Karpas-422 (cell line): Measurements from ENCODE around the gene CDIP1. TPM values are rescaled to one million over a fixed set of nuclear protein-coding genes. Genes with fewer than 3 reads are reported as not detected.
A peak's percentile ranks its signal among the peaks of the same experiment; 100 is the strongest.

Source experiments
- DNase-seq: peaks from one replicate; pipeline ENCODE4 v3.0.0-alpha.2; 2015
- H2AFZ ChIP-seq: fragments of 200-600 bp; sonication (generic); 2 replicates; pipeline ENCODE4 v1.6.1; 2014; ENCODE audit warnings: antibody characterized with exemption, low read length, mixed read lengths
- H3K27ac ChIP-seq: fragments of 200-600 bp; sonication (generic); 2 replicates; pipeline ENCODE4 v1.5.1; 2014; ENCODE audit warnings: mild to moderate bottlenecking, low read length, moderate library complexity
- H3K27me3 ChIP-seq: fragments of 200-600 bp; sonication (generic); 2 replicates; pipeline ENCODE4 v1.6.1; 2014; ENCODE audit warnings: low read length, mixed read lengths
- H3K36me3 ChIP-seq: fragments of 200-600 bp; sonication (generic); 2 replicates; pipeline ENCODE4 v1.6.1; 2014; ENCODE audit warnings: low read length, mixed read lengths; ENCODE audit not compliant: insufficient read depth
- H3K4me1 ChIP-seq: fragments of 200-600 bp; sonication (generic); 2 replicates; pipeline ENCODE4 v1.6.1; 2014; ENCODE audit warnings: mild to moderate bottlenecking, low read length, mixed read lengths
- H3K4me2 ChIP-seq: fragments of 200-600 bp; sonication (generic); 2 replicates; pipeline ENCODE4 v1.6.1; 2014; ENCODE audit warnings: low read length, low read depth, mild to moderate bottlenecking; ENCODE audit not compliant: poor library complexity, severe bottlenecking
- H3K4me3 ChIP-seq: fragments of 200-600 bp; sonication (generic); 2 replicates; pipeline ENCODE4 v1.5.1; 2014; ENCODE audit warnings: mild to moderate bottlenecking, antibody characterized with exemption, low read length, mixed read lengths
- H3K79me2 ChIP-seq: fragments of 200-600 bp; sonication (generic); 2 replicates; pipeline ENCODE4 v1.6.1; 2014; ENCODE audit warnings: mild to moderate bottlenecking, low read length, mixed read lengths
- H3K9ac ChIP-seq: fragments of 200-600 bp; sonication (generic); 2 replicates; pipeline ENCODE4 v1.6.0; 2014; ENCODE audit warnings: low read length
- H3K9me2 ChIP-seq: fragments of 200-600 bp; sonication (generic), shearing (Covaris generic); replicated peaks from 2 replicates; pipeline ENCODE4 v1.6.0; 2014; ENCODE audit warnings: mild to moderate bottlenecking, low read length, moderate library complexity; ENCODE audit not compliant: insufficient read depth
- H3K9me3 ChIP-seq: fragments of 300-700, 200-600 bp; sonication (generic); 2 replicates; pipeline ENCODE4 v1.6.1; 2014; ENCODE audit warnings: low read length, mixed read lengths
- H4K20me1 ChIP-seq: fragments of 200-600 bp; sonication (generic); 2 replicates; pipeline ENCODE4 v1.6.1; 2014; ENCODE audit warnings: mild to moderate bottlenecking, antibody characterized with exemption, low read length, low read depth; ENCODE audit not compliant: insufficient read depth
- total RNA-seq: library from RNA; depleted of rRNA; stranded (reverse); fragments of >200 nt; shearing (Covaris generic); gene quantifications from 2 replicates; pipeline ENCODE4 v1.2.3, GENCODE V29; 2014; ENCODE audit warnings: low replicate concordance

CDIP1 gene
- total RNA-seq, 1 experiment from 2014 or later = not detected

DNA sequence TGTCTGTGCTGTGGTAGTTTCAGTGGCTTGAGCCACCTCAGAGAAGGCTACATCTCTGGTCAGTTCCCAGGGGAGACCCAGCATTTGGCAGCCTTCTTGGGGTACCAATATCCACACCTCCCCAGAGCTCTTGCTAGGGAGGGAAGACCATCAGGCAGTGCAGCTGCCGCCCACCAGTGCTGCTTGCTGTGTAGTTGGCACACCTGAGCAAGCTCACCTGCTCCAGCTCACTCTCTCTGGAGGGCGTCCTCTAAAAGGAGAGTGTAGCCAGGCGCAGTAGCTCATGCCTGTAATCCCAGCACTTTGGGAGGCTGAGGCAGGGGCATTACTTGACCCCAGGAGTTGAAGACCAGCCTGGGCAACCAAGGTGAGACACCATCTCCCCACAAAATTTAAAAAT lies 29.8 kb downstream of the CDIP1 start:
- Histone ChIP-seq H3K27ac (no peak overlapping the region), H3K4me3 (no peak overlapping the region), H3K9me2 (no peaks in the 10 kb centered on the region), H4K20me1 (no peaks in the 10 kb centered on the region), H3K27me3 (no peaks in the 10 kb centered on the region), H3K36me3 (0 out of 2 replicates have a peak, but pooled peaks cover 6% of the 10 kb centered on the region), H3K9ac (no peak overlapping the region), H2AFZ (no peak overlapping the region), H3K79me2 (peaks cover 15% of the 10 kb centered on the region), H3K4me1 (peaks cover 20% of the 10 kb centered on the region), H3K9me3 (no peaks in the 10 kb centered on the region), H3K4me2 (no peak overlapping the region)
- no peak for DNase-seq

GRCh38 chr16:4507588-4508345 lies 30.8 kb downstream of the CDIP1 start:
- Histone ChIP-seq H3K9ac (no peak overlapping the region), H3K4me1 (peaks cover 28% of the 10 kb centered on the region), H4K20me1 (no peaks in the 10 kb centered on the region), H3K9me2 (no peaks in the 10 kb centered on the region), H3K4me3 (no peak overlapping the region), H3K27ac (no peak overlapping the region), H3K36me3 (0 out of 2 replicates have a peak, but pooled peaks cover 6% of the 10 kb centered on the region), H3K27me3 (no peaks in the 10 kb centered on the region), H3K79me2 (peaks cover 21% of the 10 kb centered on the region), H2AFZ (no peak overlapping the region), H3K9me3 (no peaks in the 10 kb centered on the region), H3K4me2 (no peak overlapping the region)
- no peak for DNase-seq

GRCh38 chr16:4506450-4506849 lies 32.1 kb downstream of the CDIP1 start:
- H3K9me2 ChIP-seq = no peaks in the 10 kb centered on the region
- peaks cover 28% of the 10 kb centered on the region for H3K4me1 ChIP-seq
- 0 out of 2 replicates have a peak, but pooled peaks cover 6% of the 10 kb centered on the region for H3K36me3 ChIP-seq
- no peaks in the 10 kb centered on the region for H3K27me3 ChIP-seq
- no peak overlapping the region for H2AFZ ChIP-seq
- H3K9me3 ChIP-seq = no peaks in the 10 kb centered on the region
- peak overlapping the region; percentile 46; the same call in 1 of the 2 replicates for H3K9ac ChIP-seq
- H3K27ac ChIP-seq = peak overlapping the region; percentile 86; the same call in 1 of the 2 replicates
- H4K20me1 ChIP-seq = no peaks in the 10 kb centered on the region
- peak; percentile 86 for DNase-seq
- H3K79me2 ChIP-seq = peaks cover 32% of the 10 kb centered on the region
- no peak overlapping the region for H3K4me3 ChIP-seq
- no peak overlapping the region for H3K4me2 ChIP-seq

GRCh38 chr16:4505356-4506147 lies 33.0 kb downstream of the CDIP1 start:
- H3K4me3 ChIP-seq = peak overlapping the region; percentile 40; the same call in 1 of the 2 replicates
- peaks cover 40% of the 10 kb centered on the region for H3K79me2 ChIP-seq
- H3K9me2 ChIP-seq = no peaks in the 10 kb centered on the region
- peak overlapping the region; percentile 46 for H3K9ac ChIP-seq
- no peaks in the 10 kb centered on the region for H3K9me3 ChIP-seq
- peak overlapping the region; percentile 70 for H3K4me2 ChIP-seq
- H3K36me3 ChIP-seq = 0 out of 2 replicates have a peak, but pooled peaks cover 6% of the 10 kb centered on the region
- peak; percentile 93 for DNase-seq
- H3K4me1 ChIP-seq = peaks cover 28% of the 10 kb centered on the region
- no peak overlapping the region for H2AFZ ChIP-seq
- H4K20me1 ChIP-seq = no peaks in the 10 kb centered on the region
- no peaks in the 10 kb centered on the region for H3K27me3 ChIP-seq
- H3K27ac ChIP-seq = peak overlapping the region; percentile 86

DNA sequence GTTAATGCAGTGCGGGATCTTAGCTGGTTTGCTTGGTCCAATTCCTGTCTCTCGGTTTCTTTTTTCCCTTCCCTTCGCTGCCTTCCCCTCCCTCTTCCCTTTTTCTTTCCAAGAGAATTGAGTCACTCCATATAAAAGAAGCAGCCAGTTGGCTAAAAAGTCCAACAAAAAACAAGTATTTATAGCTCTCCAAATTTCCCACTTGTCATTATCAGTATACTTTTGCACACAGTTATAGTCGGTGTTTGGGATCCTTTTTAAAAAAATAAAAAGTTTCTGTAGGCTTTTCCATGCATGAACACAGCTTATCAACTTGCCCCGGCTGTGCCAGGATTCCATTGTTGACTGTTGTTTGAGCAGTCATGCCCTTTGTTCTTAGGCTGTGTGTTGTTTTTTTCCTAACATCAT lies 37.5 kb downstream of the CDIP1 start:
- Histone ChIP-seq H3K79me2 (peaks cover 77% of the 10 kb centered on the region), H3K4me2 (no peak overlapping the region), H3K27ac (no peak overlapping the region), H3K4me3 (no peak overlapping the region), H3K9ac (no peak overlapping the region), H3K9me3 (no peaks in the 10 kb centered on the region), H3K36me3 (no peaks in the 10 kb centered on the region), H3K9me2 (no peaks in the 10 kb centered on the region), H2AFZ (no peak overlapping the region), H3K4me1 (peaks cover 25% of the 10 kb centered on the region), H3K27me3 (no peaks in the 10 kb centered on the region), H4K20me1 (no peaks in the 10 kb centered on the region)
- no peak for DNase-seq

GRCh38 chr16:4500272-4500671 lies 38.3 kb downstream of the CDIP1 start:
- Histone ChIP-seq H3K9me2 (no peaks in the 10 kb centered on the region), H4K20me1 (no peaks in the 10 kb centered on the region), H3K9me3 (no peaks in the 10 kb centered on the region), H3K4me1 (peaks cover 17% of the 10 kb centered on the region), H3K4me2 (no peak overlapping the region), H3K36me3 (no peaks in the 10 kb centered on the region), H2AFZ (no peak overlapping the region), H3K9ac (no peak overlapping the region), H3K79me2 (peaks cover 82% of the 10 kb centered on the region), H3K27me3 (no peaks in the 10 kb centered on the region), H3K27ac (no peak overlapping the region), H3K4me3 (no peak overlapping the region)
- DNase-seq = no peak

- Histone ChIP-seq H3K27ac (no peak overlapping the region), H3K4me2 (no peak overlapping the region), H3K79me2 (peaks cover 89% of the 10 kb centered on the region), H2AFZ (no peak overlapping the region), H3K9ac (no peak overlapping the region), H3K4me3 (no peak overlapping the region), H3K9me3 (no peaks in the 10 kb centered on the region), H3K9me2 (no peaks in the 10 kb centered on the region), H3K27me3 (no peaks in the 10 kb centered on the region), H4K20me1 (0 out of 2 replicates have a peak, but pooled peaks cover 6% of the 10 kb centered on the region), H3K36me3 (no peaks in the 10 kb centered on the region), H3K4me1 (peaks cover 10% of the 10 kb centered on the region; the same call in 1 of the 2 replicates)
- DNase-seq = no peak
These were observed 39.4 kb downstream of the CDIP1 start for GRCh38 chr16:4499196-4499555.

DNA sequence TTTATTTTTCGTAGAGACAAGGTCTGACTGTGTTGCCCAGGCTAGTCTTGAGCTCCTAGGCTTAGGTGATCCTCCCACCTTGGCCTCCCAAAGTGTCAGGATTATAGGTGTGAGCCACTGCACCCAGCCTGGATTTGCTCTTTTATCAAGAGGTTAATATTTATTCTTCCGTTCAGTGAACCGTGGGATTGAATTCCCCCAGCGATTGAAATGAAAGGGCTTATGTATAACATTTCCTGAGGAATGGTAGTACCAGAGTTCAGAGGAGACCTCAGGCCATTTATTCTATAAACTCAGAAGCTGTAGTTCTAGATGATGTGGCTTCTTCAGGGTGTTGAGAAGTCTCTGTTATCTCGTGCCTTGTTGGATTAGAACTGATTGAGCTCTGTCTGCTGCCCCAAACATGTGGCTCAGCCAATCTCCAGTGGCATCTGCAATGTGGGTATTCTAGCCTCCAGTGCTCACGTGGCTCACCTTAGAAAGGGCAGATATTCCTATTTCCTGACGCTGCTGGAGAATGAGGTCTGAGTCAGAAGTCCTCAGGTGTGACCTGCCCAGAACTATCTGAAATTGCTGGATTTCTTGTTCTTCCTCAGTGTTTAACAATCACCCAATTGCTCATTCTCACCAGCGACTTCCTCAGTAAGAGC lies 39.9 kb downstream of the CDIP1 start:
- Histone ChIP-seq H2AFZ (no peak overlapping the region), H4K20me1 (0 out of 2 replicates have a peak, but pooled peaks cover 7% of the 10 kb centered on the region), H3K4me3 (no peak overlapping the region), H3K36me3 (no peaks in the 10 kb centered on the region), H3K9ac (no peak overlapping the region), H3K9me2 (no peaks in the 10 kb centered on the region), H3K4me1 (peaks cover 6% of the 10 kb centered on the region; the same call in 1 of the 2 replicates), H3K79me2 (peaks cover 88% of the 10 kb centered on the region), H3K4me2 (no peak overlapping the region), H3K9me3 (no peaks in the 10 kb centered on the region), H3K27ac (no peak overlapping the region), H3K27me3 (no peaks in the 10 kb centered on the region)
- no peak for DNase-seq
